ENCODE measurements around the gene MAMDC4. TPM values are rescaled to one million over a fixed set of nuclear protein-coding genes. Genes with fewer than 3 reads are reported as not detected.

Gene MAMDC4
- total RNA-seq, 1 donor from 2014 or later = 12.9 TPM

GRCh38 chr9:136846376-136847087 lies 5.6 kb upstream of the MAMDC4 start:
- no peak for DNase-seq
- H3K4me1 ChIP-seq = peaks cover 43% of the 10 kb centered on the region
- intact Hi-C loops (cut with DNase I) = no loop called here

GRCh38 chr9:136847088-136847825 lies 4.9 kb upstream of the MAMDC4 start:
- intact Hi-C loops (cut with DNase I) = no loop called here
- Histone ChIP-seq H3K9me3 (no peaks in the 10 kb centered on the region), H3K36me3 (no peaks in the 10 kb centered on the region), H3K27ac (peak overlapping the region; percentile 87), H3K4me1 (peaks cover 36% of the 10 kb centered on the region), H3K27me3 (peaks cover 36% of the 10 kb centered on the region), H3K4me3 (peak overlapping the region; percentile 89)
- no peak for TF ChIP-seq CTCF (IDR thresholded peaks at IDR 0.05)
- DNase-seq = peak; percentile 87
- peak; percentile 38 for ATAC-seq

More at GRCh38 chr9:136846376-136847087, 5.6 kb upstream of the MAMDC4 start:
- Histone ChIP-seq H3K27me3 (peaks cover 36% of the 10 kb centered on the region), H3K4me3 (peak overlapping the region; percentile 89), H3K27ac (no peak overlapping the region), H3K9me3 (no peaks in the 10 kb centered on the region), H3K36me3 (no peaks in the 10 kb centered on the region)
- no peak for ATAC-seq
- no peak for TF ChIP-seq CTCF (IDR thresholded peaks at IDR 0.05)

- peak overlapping the region; percentile 87 for H3K27ac ChIP-seq
- DNase-seq (peak; percentile 95), ATAC-seq (peak; percentile 65)
- no peak for TF ChIP-seq CTCF (IDR thresholded peaks at IDR 0.05)
- H3K9me3 ChIP-seq = no peaks in the 10 kb centered on the region
- intact Hi-C loops (cut with DNase I) = no loop called here
- peaks cover 31% of the 10 kb centered on the region for H3K4me1 ChIP-seq
- no peaks in the 10 kb centered on the region for H3K36me3 ChIP-seq
- H3K27me3 ChIP-seq = peaks cover 36% of the 10 kb centered on the region
- H3K4me3 ChIP-seq = peak overlapping the region; percentile 89
Observed at GRCh38 chr9:136847826-136848392, 4.2 kb upstream of the MAMDC4 start.

GRCh38 chr9:136848393-136849037 lies 3.6 kb upstream of the MAMDC4 start:
- TF ChIP-seq CTCF (IDR thresholded peaks at IDR 0.05) = no peak
- no peaks in the 10 kb centered on the region for H3K9me3 ChIP-seq
- H3K27me3 ChIP-seq = peaks cover 30% of the 10 kb centered on the region
- peak overlapping the region; percentile 87 for H3K27ac ChIP-seq
- intact Hi-C loops (cut with DNase I) = no loop called here
- H3K36me3 ChIP-seq = no peaks in the 10 kb centered on the region
- peaks cover 25% of the 10 kb centered on the region for H3K4me1 ChIP-seq
- ATAC-seq (peak; percentile 2), DNase-seq (peak; percentile 77)
- peak overlapping the region; percentile 89 for H3K4me3 ChIP-seq

GRCh38 chr9:136849038-136849959 lies 2.8 kb upstream of the MAMDC4 start, which contains the start of gene PHPT1:
Gene PHPT1 (plus strand): TSS chr9:136849409. CDS start chr9:136849431, 22 bp downstream.
- H3K4me3 ChIP-seq = peak within 1 kb of the TSS; percentile 89
- peaks cover 23% of the 10 kb centered on the region for H3K27me3 ChIP-seq
- no peaks in the 10 kb centered on the region for H3K36me3 ChIP-seq
- intact Hi-C loops (cut with DNase I) = no loop called here
- ATAC-seq (peak; percentile 90), DNase-seq (peak; percentile 99)
- no peak for TF ChIP-seq CTCF (IDR thresholded peaks at IDR 0.05)
- peak within 1 kb of the TSS; percentile 87 for H3K27ac ChIP-seq
- peaks cover 17% of the 10 kb centered on the region for H3K4me1 ChIP-seq
- H3K9me3 ChIP-seq = no peaks in the 10 kb centered on the region
